HepG2 (cell line): Measurements from ENCODE around the gene INO80E. TPM values are rescaled to one million over a fixed set of nuclear protein-coding genes. Genes with fewer than 3 reads are reported as not detected.

Source experiments
- ATF7 ChIP-seq, 2 experiments: fragments of 450-650 bp in 1 of 2; sonication (generic) in 1 of 2; formaldehyde crosslinking in 1 of 2; IDR thresholded peaks; 2 replicates each; pipeline versions ENCODE4 v1.4.0 to v1.6.1; 2016 to 2020; ENCODE audit warnings: antibody characterized with exemption in 1 of 2, mild to moderate bottlenecking in 1 of 2, missing genetic modification reagents in 1 of 2
- CEBPG ChIP-seq: IDR thresholded peaks from 2 replicates; pipeline ENCODE4 v1.6.1; 2016
- EZH2 ChIP-seq: conservative IDR thresholded peaks from 2 replicates; pipeline ENCODE4 v1.6.1; 2012; ENCODE audit warnings: mild to moderate bottlenecking, low read depth, low read length, moderate library complexity
- GABPA ChIP-seq, 2 experiments: IDR thresholded peaks; 2 replicates each; pipeline ENCODE4 v1.6.1; 2011 to 2016; ENCODE audit warnings: low read depth in 2 of 2, low read length in 1 of 2, missing biosample characterization in 1 of 2, missing genetic modification characterization in 1 of 2
- JDP2 ChIP-seq: sonication (generic); formaldehyde crosslinking; IDR thresholded peaks from 2 replicates; pipeline ENCODE4 v1.8.1; 2022; ENCODE audit warnings: missing genetic modification reagents, borderline replicate concordance
- MEIS2 ChIP-seq: sonication (generic); formaldehyde crosslinking; IDR thresholded peaks from 2 replicates; pipeline ENCODE4 v1.9.0; 2021; ENCODE audit warnings: mild to moderate bottlenecking, missing genetic modification reagents
- PLSCR1 ChIP-seq: sonication (generic); formaldehyde crosslinking; IDR thresholded peaks from 2 replicates; pipeline ENCODE4 v1.5.0; 2020; ENCODE audit warnings: missing genetic modification reagents, mild to moderate bottlenecking, borderline replicate concordance
- ZBTB20 ChIP-seq: sonication (generic); formaldehyde crosslinking; IDR thresholded peaks from 2 replicates; pipeline ENCODE4 v1.8.1; 2023; ENCODE audit warnings: missing genetic modification reagents, low read depth, mild to moderate bottlenecking, borderline replicate concordance
- ZNF839 ChIP-seq: sonication (generic); formaldehyde crosslinking; IDR thresholded peaks from 2 replicates; pipeline ENCODE4 v1.4.0; 2020; ENCODE audit warnings: missing genetic modification reagents, mild to moderate bottlenecking, borderline replicate concordance
- polyA plus RNA-seq, 8 experiments: library from polyadenylated mRNA; depleted of rRNA in 3 of 8; stranded (reverse) in 7 of 8; unstranded in 1 of 8; fragments of >200 nt; fragmentation: Illumina TruSeq in 4 of 8; extraction: Trizol in 4 of 8; gene quantifications; 2 replicates each; pipeline versions ENCODE4 v1.2.1 to v1.2.3, GENCODE V29; 2011 to 2016; ENCODE audit warnings: low read depth in 4 of 8, missing spikeins in 1 of 8, mixed read lengths in 1 of 8; ENCODE audit not compliant: insufficient read depth in 1 of 8
- total RNA-seq, 5 experiments: library from RNA; depleted of rRNA; stranded (reverse); fragments of >200 nt; fragmentation: Illumina TruSeq; extraction: Trizol; gene quantifications; 2 replicates each; pipeline ENCODE4 v1.2.3, GENCODE V29; 2016; ENCODE audit warnings: low read depth in 1 of 5
- TF ChIP-seq, protein P1 (sequence below): sonication (generic); formaldehyde crosslinking; IDR thresholded peaks from 2 replicates; pipeline ENCODE4 v1.4.0; 2020; ENCODE audit warnings: missing genetic modification reagents

The INO80E gene
- total and polyA plus RNA-seq, 2 of the 13 experiments (the other 11 are each of a cell fraction or from before 2014, with no cell fraction given): 25.8 to 45.6 TPM

DNA sequence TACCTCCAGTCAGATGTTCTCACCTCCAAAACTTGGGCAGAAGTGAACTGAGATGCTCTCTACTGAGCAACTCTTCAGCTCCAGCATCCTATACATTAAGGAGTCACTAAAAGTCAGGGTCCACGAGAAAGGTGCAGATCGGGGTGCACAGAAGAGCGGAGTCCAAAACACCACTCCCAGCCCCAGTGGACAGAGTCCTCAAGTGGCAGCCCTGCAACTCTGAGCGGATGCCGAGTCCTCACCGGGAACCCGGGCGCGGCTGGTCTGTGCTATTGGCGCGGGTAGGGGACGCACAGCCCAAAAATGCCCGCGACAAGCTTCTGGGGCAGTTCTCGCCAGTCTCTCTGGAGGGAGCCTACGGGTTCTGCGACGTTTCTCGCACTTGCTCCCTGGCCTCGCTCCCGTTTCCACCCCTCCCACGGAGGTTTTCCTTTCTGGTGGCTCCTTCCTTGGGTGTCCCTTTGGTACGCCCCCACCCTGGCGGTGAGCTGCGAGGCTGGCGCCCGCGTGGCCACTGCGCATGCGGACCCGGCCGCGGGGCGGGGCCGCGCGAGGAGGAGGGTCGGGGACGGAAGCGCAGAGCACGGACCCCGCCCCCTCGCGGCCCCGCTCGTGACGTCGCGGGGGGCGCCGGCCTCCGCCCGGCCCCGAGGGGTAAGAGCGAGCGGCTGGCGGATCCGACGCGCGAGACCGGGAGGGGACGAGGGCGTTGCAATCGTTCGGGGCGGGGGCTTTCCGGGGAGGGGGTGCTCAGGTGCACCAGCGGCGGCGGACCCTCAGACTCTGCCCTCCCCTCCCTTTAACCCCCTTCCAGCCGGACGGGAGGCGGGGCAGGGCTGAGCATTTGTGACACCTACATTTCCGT, 34.3 kb upstream of the INO80E start, which contains the start of gene TMEM219 (continued):
- TF ChIP-seq JDP2 (CRISPR knock-in tag) (no peak), ZBTB20 (CRISPR knock-in tag) (no peak; the same call in 1 of the 2 replicates), ATF7 (IDR thresholded peaks at IDR 0.05) (no peak), ATF7 (CRISPR knock-in tag; IDR thresholded peaks at IDR 0.05) (no peak), EZH2 (no peak), CEBPG (CRISPR knock-in tag) (peak; percentile 8), ZNF839 (no peak; the same call in none of the 2 replicates), PLSCR1 (0 out of 2 replicates have a peak, but pooled peaks have one; percentile 67), GABPA (IDR thresholded peaks at IDR 0.05; ENCODE audit: low read depth, low read length) (peak; percentile 27; the same call in 1 of the 2 replicates), GABPA (CRISPR knock-in tag; IDR thresholded peaks at IDR 0.05; ENCODE audit: low read depth) (peak; percentile 52), MEIS2 (CRISPR knock-in tag) (no peak)
- TF ChIP-seq, protein P1, sequence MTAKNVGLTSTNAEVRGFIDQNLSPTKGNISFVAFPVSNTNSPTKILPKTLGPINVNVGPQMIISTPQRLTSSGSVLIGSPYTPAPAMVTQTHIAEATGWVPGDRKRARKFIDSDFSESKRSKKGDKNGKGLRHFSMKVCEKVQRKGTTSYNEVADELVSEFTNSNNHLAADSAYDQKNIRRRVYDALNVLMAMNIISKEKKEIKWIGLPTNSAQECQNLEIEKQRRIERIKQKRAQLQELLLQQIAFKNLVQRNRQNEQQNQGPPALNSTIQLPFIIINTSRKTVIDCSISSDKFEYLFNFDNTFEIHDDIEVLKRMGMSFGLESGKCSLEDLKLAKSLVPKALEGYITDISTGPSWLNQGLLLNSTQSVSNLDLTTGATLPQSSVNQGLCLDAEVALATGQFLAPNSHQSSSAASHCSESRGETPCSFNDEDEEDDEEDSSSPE (CRISPR knock-in tag): peak; percentile 79
